Caco-2 (cell line): ENCODE data around the gene RAMP3. TPM values are rescaled to one million over a fixed set of nuclear protein-coding genes. Genes with fewer than 3 reads are reported as not detected.

Source experiments
- BruUV-seq: library from RNA; stranded (reverse); fragments of 400-500 nt; replicated peaks from 2 replicates; lab custom pipeline; 2021; lab: Mats Ljungman, UMichigan
- CTCF ChIA-PET: fragments of 300-600 bp; sonication (Branson Sonifier 250); formaldehyde crosslinking; loops from one replicate; lab custom pipeline; 2022; ENCODE audit warnings: antibody characterized with exemption; lab: Charles Lee
- POLR2A ChIA-PET: fragments of 300-600 bp; sonication (Branson Sonifier 250); formaldehyde crosslinking; loops from one replicate; lab custom pipeline; 2022; ENCODE audit warnings: antibody characterized with exemption; lab: Charles Lee
- DNase-seq, 2 experiments: peaks; one replicate each; pipeline versions ENCODE4 v3.0.0 to v3.0.0-alpha.2; 2020 to 2022
- H3K27me3 ChIP-seq: replicated peaks from 2 replicates; pipeline ENCODE4 v1.6.0; 2011; ENCODE audit warnings: low read length; ENCODE audit not compliant: control insufficient read depth, insufficient read depth
- H3K36me3 ChIP-seq: 2 replicates; pipeline ENCODE4 v1.5.1; 2011; ENCODE audit warnings: low read length; ENCODE audit not compliant: control insufficient read depth, insufficient read depth
- H3K4me1 ChIP-seq: fragments of 250-450 bp; sonication (Bioruptor Pico); 2 replicates; pipeline ENCODE4 v1.5.1; 2020; ENCODE audit warnings: mild to moderate bottlenecking
- H3K4me3 ChIP-seq: 2 replicates; pipeline ENCODE4 v1.5.1; 2011; ENCODE audit warnings: low read depth, mild to moderate bottlenecking, control low read depth, low read length
- H3K9me3 ChIP-seq: fragments of 250-450 bp; sonication (Bioruptor Pico); 2 replicates; pipeline ENCODE4 v1.5.1; 2020; ENCODE audit warnings: mild to moderate bottlenecking, moderate library complexity
- H3K27ac Mint-ChIP-seq: one replicate; pipeline ENCODE4 v1.8.0; 2022; ENCODE audit warnings: mixed read lengths; ENCODE audit not compliant: unreplicated experiment
- H3K27me3 Mint-ChIP-seq: one replicate; pipeline ENCODE4 v1.8.0; 2022; ENCODE audit warnings: mixed read lengths; ENCODE audit not compliant: insufficient read depth, unreplicated experiment
- H3K36me3 Mint-ChIP-seq: one replicate; pipeline ENCODE4 v1.8.0; 2022; ENCODE audit warnings: mild to moderate bottlenecking, mixed read lengths; ENCODE audit not compliant: insufficient read depth, unreplicated experiment
- H3K4me1 Mint-ChIP-seq: one replicate; pipeline ENCODE4 v1.8.0; 2022; ENCODE audit warnings: low read depth, mixed read lengths; ENCODE audit not compliant: unreplicated experiment
- H3K4me3 Mint-ChIP-seq: one replicate; pipeline ENCODE4 v1.8.0; 2022; ENCODE audit warnings: mild to moderate bottlenecking, moderate library complexity, mixed read lengths; ENCODE audit not compliant: unreplicated experiment
- H3K9me3 Mint-ChIP-seq: one replicate; pipeline ENCODE4 v1.8.0; 2022; ENCODE audit warnings: mixed read lengths; ENCODE audit not compliant: unreplicated experiment
- intact Hi-C: fragments of 100-400 bp; cut with micrococcal nuclease; formaldehyde crosslinking; loops from one replicate; pipeline ENCODE4 v1.10.0; 2022; ENCODE audit not compliant: unreplicated experiment
- total RNA-seq: library from RNA; stranded (reverse); gene quantifications from 2 replicates; pipeline ENCODE4 v1.2.3, GENCODE V29; 2022
- TF ChIP-seq, protein P1 (sequence below), 2 experiments: fragments of 200-600 bp in 1 of 2; IDR thresholded peaks; 1 replicate in 1 of 2; 2 replicates in 1 of 2; pipeline versions ENCODE4 v1.5.1 to v1.8.0; 2011 to 2022; ENCODE audit warnings: antibody characterized with exemption in 1 of 2, control low read depth in 1 of 2, inconsistent platforms in 1 of 2, low read depth in 1 of 2, low read length in 1 of 2, mild to moderate bottlenecking in 1 of 2, moderate library complexity in 1 of 2; ENCODE audit not compliant: insufficient read depth in 1 of 2, severe bottlenecking in 1 of 2, unreplicated experiment in 1 of 2

RAMP3 gene
- total RNA-seq, 1 experiment from 2014 or later: not detected

DNA sequence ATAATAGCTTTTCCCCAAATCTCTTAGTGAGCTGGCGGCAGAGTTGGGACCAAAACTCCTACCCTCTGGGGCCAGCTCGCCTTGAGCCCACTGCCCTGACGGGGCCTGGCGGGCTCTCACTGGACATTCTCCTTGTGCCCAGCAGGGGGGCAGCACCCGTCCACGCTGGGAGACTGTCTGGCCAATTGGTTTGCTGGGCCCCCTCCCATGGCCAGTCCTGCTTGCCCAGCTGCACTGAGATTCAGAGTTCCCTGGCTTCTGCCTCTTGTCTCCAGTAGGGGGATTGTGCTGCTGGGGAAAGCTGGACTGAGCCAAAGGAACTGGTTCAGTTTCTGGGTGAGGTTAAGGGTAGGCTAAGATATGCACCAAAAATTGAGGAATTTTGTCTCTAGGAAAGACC lies 59.8 kb downstream of the RAMP3 start:
- no peaks in the 10 kb centered on the region for H3K4me1 Mint-ChIP-seq
- peak; percentile 47 to 58 for DNase-seq
- intact Hi-C loops: loop anchor here (2.0 kb wide), 1 partner anchor 43 kb away; no protein-coding TSS in a partner anchor
- TF ChIP-seq, protein P1, sequence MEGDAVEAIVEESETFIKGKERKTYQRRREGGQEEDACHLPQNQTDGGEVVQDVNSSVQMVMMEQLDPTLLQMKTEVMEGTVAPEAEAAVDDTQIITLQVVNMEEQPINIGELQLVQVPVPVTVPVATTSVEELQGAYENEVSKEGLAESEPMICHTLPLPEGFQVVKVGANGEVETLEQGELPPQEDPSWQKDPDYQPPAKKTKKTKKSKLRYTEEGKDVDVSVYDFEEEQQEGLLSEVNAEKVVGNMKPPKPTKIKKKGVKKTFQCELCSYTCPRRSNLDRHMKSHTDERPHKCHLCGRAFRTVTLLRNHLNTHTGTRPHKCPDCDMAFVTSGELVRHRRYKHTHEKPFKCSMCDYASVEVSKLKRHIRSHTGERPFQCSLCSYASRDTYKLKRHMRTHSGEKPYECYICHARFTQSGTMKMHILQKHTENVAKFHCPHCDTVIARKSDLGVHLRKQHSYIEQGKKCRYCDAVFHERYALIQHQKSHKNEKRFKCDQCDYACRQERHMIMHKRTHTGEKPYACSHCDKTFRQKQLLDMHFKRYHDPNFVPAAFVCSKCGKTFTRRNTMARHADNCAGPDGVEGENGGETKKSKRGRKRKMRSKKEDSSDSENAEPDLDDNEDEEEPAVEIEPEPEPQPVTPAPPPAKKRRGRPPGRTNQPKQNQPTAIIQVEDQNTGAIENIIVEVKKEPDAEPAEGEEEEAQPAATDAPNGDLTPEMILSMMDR (IDR thresholded peaks at IDR 0.05; ENCODE audit: insufficient read depth in 1 of 2, low read depth in 1 of 2, low read length in 1 of 2, severe bottlenecking in 1 of 2, unreplicated experiment in 1 of 2): peak; percentile 58 to 83
- H3K36me3 Mint-ChIP-seq: no peaks in the 10 kb centered on the region
- H3K9me3 ChIP-seq: no peaks in the 10 kb centered on the region
- peaks cover 33% of the 10 kb centered on the region for H3K27me3 Mint-ChIP-seq
- no peaks in the 10 kb centered on the region for H3K36me3 ChIP-seq
- no peak overlapping the region for H3K4me3 ChIP-seq
- peaks cover 1% of the 10 kb centered on the region; the same call in 1 of the 2 replicates for H3K27me3 ChIP-seq
- H3K9me3 Mint-ChIP-seq: no peaks in the 10 kb centered on the region
- CTCF ChIA-PET: interaction anchor here (0.7 to 1.7 kb wide), 3 partner anchors 11 to 42 kb away, joined by 3 to 4 read pairs (median 3); no protein-coding TSS in a partner anchor
- no peak overlapping the region for H3K27ac Mint-ChIP-seq
- H3K4me3 Mint-ChIP-seq: no peak overlapping the region
- POLR2A ChIA-PET: interaction anchor here (0.6 kb wide), 1 partner anchor 75 kb away, joined by 5 read pairs; no protein-coding TSS in a partner anchor
- H3K4me1 ChIP-seq: no peaks in the 10 kb centered on the region
- no TSS peak for BruUV-seq

DNA sequence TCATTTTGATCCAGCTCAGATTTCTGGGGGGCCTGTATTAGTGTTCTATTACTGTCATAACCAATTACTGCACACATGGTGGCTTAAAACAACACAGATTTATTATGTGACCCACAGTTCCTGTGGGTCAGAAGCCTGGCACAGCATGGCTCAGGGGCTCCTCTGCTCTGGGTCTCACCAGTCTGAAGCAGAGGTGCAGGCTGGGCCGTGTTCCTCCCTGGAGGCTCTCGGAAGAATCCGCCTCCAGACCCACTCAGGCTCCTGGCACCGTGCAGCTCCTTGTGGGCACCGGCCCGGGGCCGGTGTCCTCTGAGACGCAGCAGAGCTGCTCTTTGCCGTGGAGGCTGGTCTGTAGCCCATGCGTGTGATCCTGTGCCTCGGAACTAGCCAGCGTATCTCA lies 61.5 kb downstream of the RAMP3 start:
- POLR2A ChIA-PET: no interaction called here
- intact Hi-C loops: no loop called here
- H3K27ac Mint-ChIP-seq: no peak overlapping the region
- no peak overlapping the region for H3K4me3 ChIP-seq
- H3K36me3 ChIP-seq: no peaks in the 10 kb centered on the region
- H3K27me3 Mint-ChIP-seq: peaks cover 35% of the 10 kb centered on the region
- no peaks in the 10 kb centered on the region; the same call in 1 of the 2 replicates for H3K27me3 ChIP-seq
- CTCF ChIA-PET: no interaction called here
- BruUV-seq: no TSS peak
- no peak overlapping the region for H3K4me3 Mint-ChIP-seq
- no peak for DNase-seq
- H3K4me1 Mint-ChIP-seq: no peaks in the 10 kb centered on the region
- no peaks in the 10 kb centered on the region for H3K9me3 ChIP-seq
- no peaks in the 10 kb centered on the region for H3K4me1 ChIP-seq
- no peaks in the 10 kb centered on the region for H3K36me3 Mint-ChIP-seq
- TF ChIP-seq, protein P1 (IDR thresholded peaks at IDR 0.05; ENCODE audit: insufficient read depth in 1 of 2, low read depth in 1 of 2, low read length in 1 of 2, severe bottlenecking in 1 of 2, unreplicated experiment in 1 of 2): no peak
- H3K9me3 Mint-ChIP-seq: no peaks in the 10 kb centered on the region

DNA sequence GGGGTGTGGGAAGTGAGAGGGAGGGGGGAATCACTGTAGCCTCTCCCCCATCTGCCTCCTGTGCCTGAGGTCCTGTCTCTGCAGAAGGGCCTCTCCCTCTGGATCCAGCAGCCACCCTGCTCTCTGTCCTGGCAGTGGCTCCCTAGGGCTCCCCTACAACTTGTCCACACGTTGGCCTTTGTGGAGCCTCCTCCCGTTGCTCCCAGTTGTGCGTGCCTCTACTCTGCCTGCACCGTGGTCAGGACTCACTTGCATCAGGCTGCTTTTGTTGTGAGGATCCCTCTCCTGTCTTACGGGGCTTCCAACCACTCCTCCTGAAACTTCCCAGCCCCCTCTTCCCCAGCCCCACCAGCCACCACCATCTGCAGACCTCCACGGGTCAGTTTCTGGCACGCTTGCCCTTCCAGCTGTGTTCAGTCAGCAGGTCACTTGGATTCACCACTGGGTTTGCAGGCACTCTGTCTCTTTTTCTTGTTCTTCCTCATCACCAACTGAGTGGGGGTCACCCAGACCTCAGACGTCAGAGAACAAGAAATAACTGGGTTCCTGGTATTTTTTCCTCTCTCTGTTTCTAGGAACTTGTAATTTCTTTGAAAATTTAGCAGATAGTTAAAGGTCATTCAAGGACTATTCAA lies 62.3 kb downstream of the RAMP3 start:
- no peak overlapping the region for H3K4me3 Mint-ChIP-seq
- no peak for DNase-seq
- intact Hi-C loops: no loop called here
- H3K9me3 Mint-ChIP-seq: no peaks in the 10 kb centered on the region
- no peaks in the 10 kb centered on the region for H3K4me1 ChIP-seq
- no peaks in the 10 kb centered on the region; the same call in 1 of the 2 replicates for H3K27me3 ChIP-seq
- no peaks in the 10 kb centered on the region for H3K9me3 ChIP-seq
- TF ChIP-seq, protein P1 (IDR thresholded peaks at IDR 0.05; ENCODE audit: insufficient read depth in 1 of 2, low read depth in 1 of 2, low read length in 1 of 2, severe bottlenecking in 1 of 2, unreplicated experiment in 1 of 2): no peak
- BruUV-seq: no TSS peak
- H3K4me1 Mint-ChIP-seq: no peaks in the 10 kb centered on the region
- H3K36me3 Mint-ChIP-seq: no peaks in the 10 kb centered on the region
- H3K27ac Mint-ChIP-seq: no peak overlapping the region
- no peaks in the 10 kb centered on the region for H3K36me3 ChIP-seq
- ChIA-PET CTCF (no interaction called here), POLR2A (no interaction called here)
- H3K4me3 ChIP-seq: no peak overlapping the region
- peaks cover 27% of the 10 kb centered on the region for H3K27me3 Mint-ChIP-seq
